C4-2B (cell line): Measurements from ENCODE around the gene CLCNKB.

Experiments
- ZFX ChIP-seq: fragments of 450-650 bp; IDR thresholded peaks from 2 replicates; pipeline ENCODE4 v1.6.1; 2017
- TF ChIP-seq, protein P1 (sequence below): fragments of 450-650 bp; conservative IDR thresholded peaks from 2 replicates; pipeline ENCODE4 v1.5.1; 2017; ENCODE audit warnings: mild to moderate bottlenecking

- TF ChIP-seq, protein P1, sequence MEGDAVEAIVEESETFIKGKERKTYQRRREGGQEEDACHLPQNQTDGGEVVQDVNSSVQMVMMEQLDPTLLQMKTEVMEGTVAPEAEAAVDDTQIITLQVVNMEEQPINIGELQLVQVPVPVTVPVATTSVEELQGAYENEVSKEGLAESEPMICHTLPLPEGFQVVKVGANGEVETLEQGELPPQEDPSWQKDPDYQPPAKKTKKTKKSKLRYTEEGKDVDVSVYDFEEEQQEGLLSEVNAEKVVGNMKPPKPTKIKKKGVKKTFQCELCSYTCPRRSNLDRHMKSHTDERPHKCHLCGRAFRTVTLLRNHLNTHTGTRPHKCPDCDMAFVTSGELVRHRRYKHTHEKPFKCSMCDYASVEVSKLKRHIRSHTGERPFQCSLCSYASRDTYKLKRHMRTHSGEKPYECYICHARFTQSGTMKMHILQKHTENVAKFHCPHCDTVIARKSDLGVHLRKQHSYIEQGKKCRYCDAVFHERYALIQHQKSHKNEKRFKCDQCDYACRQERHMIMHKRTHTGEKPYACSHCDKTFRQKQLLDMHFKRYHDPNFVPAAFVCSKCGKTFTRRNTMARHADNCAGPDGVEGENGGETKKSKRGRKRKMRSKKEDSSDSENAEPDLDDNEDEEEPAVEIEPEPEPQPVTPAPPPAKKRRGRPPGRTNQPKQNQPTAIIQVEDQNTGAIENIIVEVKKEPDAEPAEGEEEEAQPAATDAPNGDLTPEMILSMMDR, result no peak
- no peak for TF ChIP-seq ZFX
Observed at GRCh38 chr1:16094453-16095158, 51.0 kb downstream of the CLCNKB start.
